GM21786 (cell line): ENCODE results near the gene JMJD7.

Source experiments
- ATAC-seq: cut with Tn5 transposase; IDR thresholded peaks from one replicate; pipeline ENCODE4 v1.9.1; 2021; ENCODE audit not compliant: unreplicated experiment

Gene JMJD7

DNA sequence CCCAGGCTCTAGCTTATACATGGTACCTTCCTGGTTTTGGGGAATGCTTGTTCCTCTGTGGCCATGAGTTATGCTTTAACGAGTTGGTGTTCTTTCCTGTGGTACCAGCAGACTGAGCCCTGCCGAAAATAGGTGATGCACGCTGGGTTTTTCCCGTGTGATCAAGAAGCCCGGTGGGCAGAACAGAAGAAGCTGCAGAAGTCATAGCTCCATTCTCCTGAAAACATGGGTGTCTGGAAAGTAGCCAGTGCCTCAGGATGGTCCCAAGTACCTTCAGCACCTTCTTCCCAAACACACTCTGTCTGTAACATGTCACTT, 28.4 kb upstream of the JMJD7 start:
- no peak for ATAC-seq

DNA sequence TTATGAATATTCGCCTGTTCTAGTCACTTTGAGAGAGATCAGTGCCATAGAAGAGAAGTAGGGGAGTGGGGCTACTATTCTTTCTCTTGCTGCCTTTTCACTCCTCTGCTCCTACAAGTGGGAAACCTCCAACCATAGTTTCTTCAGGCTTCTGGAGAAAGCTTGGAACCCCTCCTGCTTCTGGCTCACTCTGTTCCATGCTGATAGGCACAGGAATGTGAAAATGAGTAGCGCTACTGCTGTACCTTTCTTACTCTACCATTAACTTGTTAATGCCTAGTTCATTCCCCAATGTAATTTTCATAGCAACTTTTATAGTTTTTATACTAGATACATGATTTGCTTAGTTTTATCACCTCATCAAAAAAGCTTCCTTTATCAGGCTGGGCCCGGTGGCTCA, 26.7 kb upstream of the JMJD7 start:
- ATAC-seq: no peak

DNA sequence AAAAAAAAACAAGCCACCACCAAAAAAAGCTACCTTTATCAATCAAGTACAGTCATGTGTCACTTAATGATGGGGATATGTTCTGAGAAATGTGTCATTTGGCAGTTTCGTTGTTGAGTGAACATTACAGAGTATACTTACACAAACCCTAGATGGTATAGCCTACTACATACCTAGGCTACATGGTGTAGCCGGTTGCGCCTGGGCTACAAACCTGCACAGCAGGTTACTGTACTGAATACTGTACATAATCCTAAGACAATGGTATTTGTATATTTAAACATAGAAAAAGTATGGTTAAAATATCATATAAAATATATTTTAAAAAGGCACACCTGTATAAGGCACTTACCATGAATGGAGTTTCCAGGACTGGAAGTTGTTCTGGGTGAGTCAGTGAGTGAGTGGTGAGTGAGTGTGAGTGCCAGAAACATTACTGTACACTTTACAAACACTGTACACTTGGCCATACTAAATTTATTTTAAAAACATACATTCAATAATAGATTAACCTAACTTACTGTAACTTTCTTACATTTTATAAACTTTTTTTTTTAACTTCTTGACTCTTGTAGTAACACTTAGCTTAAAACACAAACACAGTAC, 25.9 kb upstream of the JMJD7 start:
- ATAC-seq: no peak

DNA sequence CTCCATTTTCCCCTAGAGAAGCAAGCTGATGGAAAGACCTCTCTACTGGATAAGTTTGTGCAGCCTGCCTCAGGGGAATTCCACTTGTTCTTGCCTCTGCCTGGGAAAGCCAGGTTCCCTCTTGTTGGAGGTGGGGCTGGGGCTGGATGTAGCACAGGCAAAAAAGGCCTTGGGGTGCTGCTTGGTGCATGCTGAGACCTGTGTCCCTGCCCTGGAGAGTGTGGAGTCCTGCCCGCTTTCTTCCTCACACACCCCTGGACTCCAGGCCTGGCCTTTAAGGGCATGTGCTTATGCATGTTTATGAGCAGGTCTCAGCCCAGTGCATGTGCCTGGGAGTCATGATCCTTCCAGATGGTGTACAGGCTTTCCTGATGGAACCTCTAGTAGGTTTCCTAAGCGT, 23.5 kb upstream of the JMJD7 start:
- no peak for ATAC-seq

DNA sequence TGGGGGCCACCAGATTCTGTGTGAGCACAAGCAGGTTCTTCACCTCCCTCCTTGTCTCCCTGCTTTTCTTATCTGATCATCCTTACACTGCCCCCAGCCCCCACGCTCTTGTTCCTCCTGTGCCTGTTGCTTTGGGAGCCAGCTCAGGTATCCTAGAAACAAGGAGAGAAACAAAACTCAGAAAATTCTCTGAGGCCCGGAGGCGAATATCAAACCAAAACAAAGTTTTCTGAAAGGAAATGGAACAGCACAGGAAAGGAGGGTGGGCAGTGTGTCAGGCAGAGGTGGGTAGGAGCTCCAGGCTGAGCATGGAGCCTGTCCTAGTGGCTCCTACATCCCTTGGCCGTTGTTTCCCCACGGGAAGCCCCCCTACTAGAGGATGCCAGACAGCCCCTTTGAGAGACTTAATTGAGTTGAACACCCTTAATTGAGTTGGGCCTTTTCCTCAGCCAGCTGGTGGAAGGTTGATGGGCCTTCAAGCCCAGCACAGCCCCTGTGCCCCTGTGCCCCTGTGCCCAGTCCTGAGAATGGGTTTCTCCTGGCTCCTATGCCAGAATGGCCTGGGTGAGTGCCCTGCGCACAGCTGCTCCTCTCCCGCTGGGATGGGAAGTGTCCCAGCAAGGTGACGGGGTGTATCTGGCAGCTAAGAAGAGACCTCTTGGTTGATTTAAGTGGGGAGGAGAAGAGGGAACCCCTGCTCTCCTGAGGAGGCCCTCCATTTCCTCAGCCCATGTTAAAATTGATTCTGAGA, 22.8 kb upstream of the JMJD7 start:
- no peak for ATAC-seq

DNA sequence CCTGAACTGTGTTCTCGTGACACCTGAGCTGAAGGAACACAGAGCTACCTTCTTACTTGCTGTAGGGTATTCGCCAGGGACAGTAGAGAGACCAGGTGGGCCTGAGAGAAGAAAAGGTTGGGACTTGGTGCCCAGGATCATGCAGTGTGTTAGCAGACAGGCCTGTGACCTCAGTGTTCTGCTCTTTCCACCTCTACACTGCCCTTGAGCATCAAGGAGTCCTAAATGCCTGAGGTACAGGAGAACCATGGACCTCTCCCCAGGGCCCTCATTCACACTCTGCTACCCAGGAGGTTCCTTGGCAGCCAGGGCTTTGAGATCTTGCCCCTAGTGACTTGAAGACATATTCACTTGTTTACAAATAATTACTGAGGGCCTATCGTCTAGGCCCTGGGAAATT, 22.2 kb upstream of the JMJD7 start:
- ATAC-seq: no peak

DNA sequence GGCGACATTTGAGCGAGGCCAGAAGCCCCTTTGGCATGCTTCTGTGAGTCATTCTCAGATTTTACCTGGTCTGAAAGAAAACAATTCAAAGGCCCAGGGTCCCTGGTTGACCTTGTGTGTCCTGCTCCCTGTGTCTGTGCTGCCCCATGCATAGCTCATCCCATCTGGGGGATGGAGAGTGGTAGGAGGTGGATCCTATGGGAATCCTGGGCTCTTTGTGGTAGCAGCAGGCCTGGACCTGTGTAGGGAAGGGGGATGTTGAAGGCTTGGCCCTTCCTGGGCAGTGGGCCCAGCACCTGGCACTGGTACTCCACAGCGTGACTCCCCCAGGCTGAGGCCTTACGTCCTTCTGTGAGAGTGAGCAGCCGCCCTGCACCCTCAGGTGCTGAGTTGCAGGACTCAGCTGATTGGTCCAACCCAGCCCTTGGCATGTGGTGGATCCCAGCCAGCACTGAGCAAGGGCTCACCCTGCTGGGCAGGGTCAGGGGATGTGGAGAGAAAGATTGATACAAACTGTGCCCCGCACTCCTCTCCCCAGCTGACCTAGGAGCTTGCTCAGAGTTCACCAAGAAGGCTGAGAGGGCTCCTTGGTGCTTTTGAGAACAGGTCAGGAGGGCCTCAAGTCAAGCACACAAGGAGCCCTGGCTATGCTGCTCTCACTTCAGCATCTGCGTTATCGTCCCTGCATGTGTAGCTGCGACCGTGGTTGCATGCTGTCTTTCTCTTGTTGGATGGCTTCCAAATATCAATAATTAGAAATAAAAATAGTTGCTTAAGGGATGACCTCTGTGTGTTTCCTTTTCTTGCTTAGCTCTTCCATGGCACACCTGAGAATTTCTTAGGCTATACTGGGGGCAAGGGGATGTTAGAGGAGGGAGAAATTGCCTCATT, 21.4 kb upstream of the JMJD7 start:
- no peak for ATAC-seq

DNA sequence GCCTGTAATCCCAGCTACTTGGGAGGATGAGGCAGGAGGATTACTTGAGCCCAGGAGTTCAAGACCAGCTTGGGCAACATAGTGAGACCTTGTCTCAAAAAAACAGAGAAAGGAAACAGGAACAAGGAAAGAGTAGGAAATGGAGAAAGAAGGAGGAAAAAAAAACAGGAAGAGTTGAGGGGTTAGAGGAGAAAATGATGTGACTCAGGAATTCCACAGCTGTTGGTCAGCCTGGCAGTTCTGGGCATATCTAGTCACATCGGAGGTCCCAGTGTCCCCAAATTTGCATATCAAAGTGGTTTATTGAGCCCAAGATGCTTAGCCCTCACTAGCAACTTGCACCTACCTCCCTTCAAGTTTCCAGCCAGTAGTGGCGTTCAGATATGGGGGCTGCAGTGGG, 18.8 kb upstream of the JMJD7 start:
- ATAC-seq: no peak

DNA sequence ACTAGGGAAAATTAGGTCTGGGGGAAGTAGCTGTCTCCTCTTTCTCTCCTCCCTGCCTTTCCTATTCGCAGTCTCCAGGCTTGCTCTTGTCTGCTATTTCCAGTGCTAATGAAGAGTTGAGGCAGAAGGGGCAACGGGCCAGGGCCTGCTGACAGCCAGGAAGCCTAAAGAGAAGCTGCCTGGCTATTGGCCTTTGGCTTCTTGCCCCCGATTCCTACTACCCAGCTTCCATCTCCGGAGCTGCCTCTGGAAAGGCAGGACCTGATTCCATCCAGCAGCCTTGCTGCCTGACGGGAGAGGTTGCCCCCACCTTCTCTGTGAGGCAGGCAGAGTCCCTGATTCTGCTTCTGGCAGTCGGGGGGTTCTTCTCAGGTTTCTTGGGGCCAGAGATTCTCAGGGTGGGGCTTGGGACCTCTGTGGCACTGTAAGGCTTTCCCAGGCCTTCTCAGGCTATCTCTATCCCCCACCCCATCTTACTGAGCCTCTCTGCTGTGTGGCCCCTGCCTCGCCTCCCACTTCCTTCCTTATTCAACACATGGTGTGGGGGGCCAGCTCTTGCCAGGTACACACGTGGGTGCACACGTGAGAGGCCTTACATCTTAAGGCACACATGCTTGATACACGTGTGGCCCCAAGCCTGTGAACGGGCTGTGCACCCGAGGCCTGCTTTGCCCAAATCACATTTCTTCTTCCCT, 18.2 kb upstream of the JMJD7 start:
- ATAC-seq: no peak

DNA sequence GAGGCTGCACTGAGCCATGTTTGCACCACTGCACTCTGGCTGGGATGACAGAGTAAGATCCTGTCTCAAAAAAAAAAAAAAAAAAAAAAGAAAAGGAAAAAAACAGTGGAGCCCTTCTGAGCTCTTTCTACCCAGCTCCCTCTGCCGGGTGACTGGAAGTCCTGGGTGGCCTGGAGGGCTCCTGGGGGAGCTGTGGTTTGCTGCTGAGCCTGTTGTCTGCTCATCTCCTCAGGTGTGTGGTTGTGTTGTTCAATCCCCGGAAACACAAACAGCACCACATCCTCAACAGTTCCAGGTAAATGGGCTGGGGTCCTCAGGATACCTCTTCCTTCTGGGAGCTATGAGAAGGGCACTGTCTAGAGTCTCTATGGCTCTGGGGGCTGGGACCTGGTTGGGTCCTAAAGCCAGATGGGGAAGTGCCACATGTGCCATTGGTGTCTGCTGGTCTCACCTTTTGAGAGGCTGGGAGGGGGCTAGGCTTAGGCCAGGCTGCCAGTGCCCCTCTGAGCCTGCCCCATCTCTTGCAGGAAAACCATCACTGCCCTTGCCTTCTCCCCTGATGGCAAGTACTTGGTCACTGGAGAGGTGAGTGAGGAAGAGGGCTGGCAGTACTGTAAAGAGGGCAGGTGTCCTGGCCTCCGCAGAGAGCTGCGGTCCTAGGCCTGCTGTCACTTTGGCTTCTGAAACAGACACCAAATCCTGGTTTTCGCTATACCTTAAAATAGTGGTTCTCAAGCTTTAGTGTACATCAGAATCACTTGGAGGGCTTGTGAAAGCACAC, 17.1 kb upstream of the JMJD7 start:
- no peak for ATAC-seq

DNA sequence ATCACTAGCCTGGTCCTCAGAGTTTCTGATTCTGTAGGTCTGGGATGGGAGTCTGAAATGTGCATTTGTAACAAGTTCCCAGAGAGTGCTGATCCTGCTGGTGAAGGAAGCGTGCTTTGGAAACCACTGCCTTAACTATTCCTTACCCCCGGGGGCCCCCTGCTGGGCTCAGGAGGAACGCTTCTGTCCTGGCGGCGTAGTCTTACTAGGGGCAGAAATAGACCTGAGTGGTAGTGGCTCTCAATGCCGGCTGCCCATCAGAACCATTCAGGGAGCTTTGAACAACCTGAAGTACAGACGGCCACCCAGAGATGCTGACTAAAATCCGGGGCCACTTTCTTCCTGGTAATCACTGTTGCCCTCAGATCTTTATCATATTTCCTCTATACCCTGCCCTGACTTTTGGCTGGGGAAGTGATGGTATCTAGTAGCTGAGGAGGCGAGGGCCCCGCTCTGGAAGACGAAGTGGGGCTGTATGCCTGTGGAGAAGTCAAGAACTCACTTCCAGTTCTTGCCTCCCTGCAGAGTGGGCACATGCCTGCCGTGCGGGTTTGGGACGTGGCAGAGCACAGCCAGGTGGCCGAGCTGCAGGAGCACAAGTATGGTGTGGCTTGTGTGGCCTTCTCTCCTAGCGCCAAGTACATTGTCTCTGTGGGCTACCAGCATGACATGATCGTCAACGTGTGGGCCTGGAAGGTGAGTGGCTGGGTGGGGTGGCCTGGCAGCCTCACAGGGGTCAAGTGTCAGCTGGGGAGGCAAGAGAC, 16.3 kb upstream of the JMJD7 start:
- no peak for ATAC-seq

DNA sequence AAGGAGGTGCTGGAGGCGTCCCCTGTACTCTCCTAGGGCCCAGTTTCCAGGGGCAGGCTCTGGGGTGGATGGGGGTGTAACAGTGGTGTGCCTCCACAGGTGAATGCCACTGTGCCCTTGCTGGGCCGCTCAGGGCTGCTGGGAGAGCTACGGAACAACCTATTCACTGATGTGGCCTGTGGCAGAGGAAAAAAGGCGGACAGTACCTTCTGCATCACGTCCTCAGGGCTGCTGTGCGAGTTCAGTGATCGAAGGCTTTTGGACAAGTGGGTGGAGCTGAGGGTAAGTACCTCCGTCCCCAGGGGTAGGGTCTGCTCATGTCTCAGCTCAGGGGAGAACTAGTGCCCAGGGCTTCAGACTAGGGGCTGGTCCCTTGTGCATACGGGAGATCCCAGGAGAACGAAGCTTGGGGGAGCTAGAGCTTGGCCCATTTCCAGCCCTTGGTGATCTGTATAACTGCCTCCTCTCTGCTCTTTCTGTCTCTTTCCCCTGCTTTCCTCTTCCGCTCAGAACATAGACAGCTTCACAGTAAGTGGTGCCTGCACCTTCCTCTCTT, 15.0 kb upstream of the JMJD7 start:
- ATAC-seq: no peak

DNA sequence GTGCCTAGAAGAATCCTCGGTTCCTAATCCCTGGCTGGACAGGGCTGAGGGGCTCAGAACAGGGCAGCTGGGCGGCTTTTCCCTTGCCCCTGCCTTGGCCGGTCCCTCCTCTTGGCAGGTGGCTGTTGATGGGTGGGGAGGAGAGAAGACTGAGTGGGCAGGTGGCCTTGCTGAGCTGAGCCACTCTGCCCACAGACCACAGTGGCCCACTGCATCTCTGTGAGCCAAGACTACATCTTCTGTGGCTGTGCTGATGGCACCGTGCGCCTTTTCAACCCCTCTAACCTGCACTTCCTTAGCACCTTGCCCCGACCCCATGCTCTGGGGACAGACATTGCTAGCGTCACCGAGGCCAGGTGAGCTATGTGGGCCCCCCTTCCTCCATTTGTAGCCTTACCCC, 14.5 kb upstream of the JMJD7 start:
- ATAC-seq: no peak

DNA sequence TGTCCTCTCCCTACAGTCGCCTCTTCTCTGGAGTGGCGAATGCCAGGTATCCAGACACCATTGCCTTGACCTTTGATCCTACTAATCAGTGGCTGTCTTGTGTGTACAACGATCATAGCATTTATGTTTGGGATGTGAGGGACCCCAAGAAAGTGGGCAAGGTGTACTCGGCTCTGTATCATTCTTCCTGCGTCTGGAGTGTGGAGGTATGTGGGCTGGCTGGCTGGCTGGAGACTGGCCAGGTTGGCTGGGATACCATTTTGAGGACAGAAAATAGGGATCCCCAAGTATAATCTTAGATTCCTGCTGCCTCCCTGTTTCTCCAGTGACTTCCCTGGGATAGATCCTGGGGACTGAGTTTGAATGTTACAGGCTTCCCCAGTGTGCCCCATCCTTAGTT, 13.4 kb upstream of the JMJD7 start:
- no peak for ATAC-seq

DNA sequence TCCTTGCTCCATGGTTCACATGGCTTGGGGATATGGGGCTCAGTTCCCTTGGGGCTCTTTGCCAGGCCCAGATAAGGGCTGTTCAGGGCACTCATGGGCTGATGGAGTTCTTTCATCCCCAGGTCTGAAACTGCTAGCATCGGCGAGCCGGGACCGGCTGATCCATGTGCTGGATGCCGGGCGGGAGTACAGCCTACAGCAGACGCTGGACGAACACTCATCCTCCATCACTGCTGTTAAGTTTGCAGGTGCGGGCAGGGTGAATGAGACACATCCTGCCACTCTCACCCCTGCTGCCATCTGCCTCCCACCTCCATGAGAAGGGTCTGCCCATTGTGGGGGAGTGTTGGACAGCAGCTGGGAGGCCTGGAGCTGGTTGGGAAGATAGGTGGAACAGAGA, 11.1 kb upstream of the JMJD7 start:
- no peak for ATAC-seq

DNA sequence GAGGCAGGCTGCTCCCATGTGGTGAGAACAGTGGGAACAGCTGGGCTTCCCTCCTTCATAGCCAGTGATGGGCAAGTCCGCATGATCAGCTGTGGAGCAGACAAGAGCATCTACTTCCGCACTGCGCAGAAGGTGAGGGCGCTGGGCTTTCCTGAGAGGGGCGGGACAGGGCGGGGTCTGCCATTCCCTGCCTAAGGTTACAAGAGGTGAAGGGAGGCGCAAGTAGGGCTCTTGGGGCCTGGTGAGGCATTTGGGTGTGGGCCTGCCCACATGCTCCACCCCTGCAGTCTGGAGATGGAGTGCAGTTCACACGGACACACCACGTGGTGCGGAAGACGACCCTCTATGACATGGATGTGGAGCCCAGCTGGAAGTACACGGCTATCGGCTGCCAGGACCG, 10.6 kb upstream of the JMJD7 start:
- ATAC-seq: no peak

DNA sequence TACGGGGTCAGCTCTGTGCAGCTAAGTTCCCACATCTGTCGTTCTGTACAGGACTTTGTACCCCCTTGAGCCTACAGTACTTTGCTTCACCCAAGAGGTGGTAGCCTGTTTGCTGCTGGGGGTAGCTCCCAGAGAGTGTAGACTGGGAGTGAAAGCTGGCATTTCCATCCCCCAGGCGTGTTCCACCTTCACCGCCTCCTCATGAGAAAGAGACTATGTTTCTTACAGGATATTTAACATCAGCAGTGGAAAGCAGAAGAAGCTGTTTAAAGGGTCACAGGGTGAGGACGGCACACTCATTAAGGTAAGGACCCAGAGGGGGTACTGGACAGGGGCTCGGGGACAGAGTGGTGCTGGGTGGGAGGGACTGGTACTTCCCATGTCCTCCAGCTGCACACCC, 10.1 kb upstream of the JMJD7 start:
- ATAC-seq: no peak

DNA sequence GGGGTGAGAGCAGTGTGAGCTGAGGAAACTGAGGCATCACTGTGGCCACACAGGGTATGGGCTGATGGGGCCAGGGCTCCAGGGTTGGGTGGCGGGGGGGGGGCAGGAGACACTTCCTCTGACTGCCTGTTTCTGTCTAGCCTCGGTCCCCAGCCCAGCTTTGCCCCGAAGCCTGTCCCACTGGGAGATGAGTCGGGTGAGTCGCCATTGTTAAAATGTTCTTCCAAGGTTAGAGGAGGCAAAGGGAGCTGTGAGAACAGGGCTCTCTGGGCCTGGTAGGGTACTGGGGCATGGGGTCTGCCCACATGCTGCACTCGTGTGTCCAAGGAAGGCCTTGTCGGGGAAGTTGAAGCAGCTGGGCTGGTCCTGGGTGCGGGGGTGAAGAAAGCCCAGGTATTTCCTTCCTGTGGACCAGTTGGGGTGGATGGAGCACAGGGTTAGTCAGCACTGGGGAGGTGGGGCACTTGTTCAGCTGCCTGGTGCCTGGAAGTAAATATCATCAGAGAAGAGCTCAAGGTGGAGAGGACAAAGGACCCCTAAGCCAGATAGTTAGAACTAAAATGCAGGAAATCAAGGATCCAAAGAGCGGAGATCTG, 8.3 kb upstream of the JMJD7 start:
- no peak for ATAC-seq

DNA sequence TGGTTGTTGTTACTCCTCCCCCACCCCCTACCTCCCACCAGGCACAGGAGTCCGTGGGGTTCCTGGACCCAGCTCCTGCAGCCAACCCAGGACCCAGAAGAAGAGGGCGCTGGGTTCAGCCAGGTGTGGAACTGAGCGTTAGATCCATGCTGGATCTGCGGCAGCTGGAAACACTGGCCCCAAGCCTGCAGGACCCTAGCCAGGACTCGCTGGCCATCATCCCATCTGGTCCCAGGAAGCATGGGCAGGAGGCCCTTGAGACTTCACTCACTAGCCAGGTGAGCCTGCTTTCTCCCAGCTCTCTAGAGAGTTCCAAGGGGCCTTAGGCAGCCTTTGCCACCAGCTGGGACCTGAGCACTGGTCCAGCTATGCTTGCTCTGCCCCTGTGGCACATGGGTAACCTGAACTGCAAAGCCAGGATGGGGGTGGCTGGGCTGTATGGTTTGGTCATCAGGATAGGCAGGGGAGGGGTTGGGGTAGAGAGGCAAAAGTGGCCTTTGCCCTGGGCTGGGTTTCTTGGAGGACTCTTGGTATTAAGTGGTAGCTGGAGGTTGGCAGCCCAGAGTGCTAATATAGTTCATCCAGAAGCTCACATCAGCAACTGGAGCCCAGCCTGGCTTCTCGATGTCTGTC, 7.0 kb upstream of the JMJD7 start:
- no peak for ATAC-seq
